Right lobe of liver (tissue), 4 donors: ENCODE results near the gene WRNIP1.

Experiments
- CTCF ChIP-seq, 4 donors: fragments of 200-600 bp in 3 of 4; fragments of 450-650 bp in 1 of 4; IDR thresholded peaks; one replicate each; pipeline versions ENCODE4 v1.5.1 to v1.8.0; 2016 to 2022; ENCODE audit warnings: antibody characterized with exemption in 4 of 4, mild to moderate bottlenecking in 2 of 4
- POLR2A ChIP-seq: fragments of 450-650 bp; IDR thresholded peaks from one replicate; pipeline ENCODE4 v1.6.1; 2017; ENCODE audit warnings: antibody characterized with exemption, mild to moderate bottlenecking
- donor health status: DM: no; HTN: no; CAD: no.
- donor health status: DM: no; HTN: no; CAD: no.
- donor health status: DM: no; HTN: yes; CAD: no.

- TF ChIP-seq CTCF (IDR thresholded peaks at IDR 0.05) (no peak), POLR2A (no peak)
These were observed 17.1 kb downstream of the WRNIP1 start for GRCh38 chr6:2782356-2782708.
